Measurements from ENCODE around the gene CDH4. TPM values are rescaled to one million over a fixed set of nuclear protein-coding genes. Genes with fewer than 3 reads are reported as not detected.

Gene CDH4
- polyA plus RNA-seq, 1 donor (not counting 4 experiments of a cell fraction or from before 2014, with no cell fraction given), result 2.2 TPM

DNA sequence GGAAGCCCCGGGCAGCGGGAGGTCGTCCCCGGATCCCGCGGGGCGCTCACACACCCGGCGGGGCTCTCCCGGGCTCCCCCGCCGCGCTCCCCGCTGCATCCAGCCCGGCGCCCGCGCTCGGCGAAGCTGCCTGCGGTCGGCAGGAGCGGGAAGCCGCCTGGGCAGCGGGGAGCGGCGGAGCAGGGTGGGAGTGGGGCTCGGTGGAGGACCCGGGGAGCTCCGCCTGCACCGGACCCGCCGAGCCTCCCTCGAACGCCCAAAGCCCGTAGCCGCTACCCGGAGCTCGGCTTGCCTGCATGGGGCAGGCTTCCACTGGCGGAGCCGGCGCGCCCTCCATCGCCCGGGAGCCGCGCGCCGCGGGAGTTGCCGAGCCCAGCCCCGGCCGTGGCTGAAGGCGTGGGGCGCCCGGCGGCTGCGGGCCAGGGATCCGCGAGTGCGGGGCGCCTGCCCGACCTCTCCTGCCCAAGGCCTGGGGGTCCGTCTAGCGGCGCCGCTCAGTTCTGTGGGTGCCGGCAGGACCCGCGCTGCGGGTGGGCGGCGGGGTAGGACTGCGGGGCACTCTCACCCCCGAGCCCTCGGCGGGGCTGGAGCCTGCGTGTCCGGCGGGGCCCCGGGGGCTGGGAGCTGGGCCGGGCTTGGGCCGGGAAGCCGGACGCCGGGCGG, 671 bp downstream of the CDH4 start:
- Histone ChIP-seq H3K27me3 (ENCODE audit: control insufficient read depth, extremely low read depth, insufficient read depth, low read length) (peaks cover 36% of the 10 kb centered on the region), H3K4me2 (ENCODE audit: control insufficient read depth, extremely low read depth, insufficient read depth, low read depth, low read length) (peak overlapping the region; percentile 41), H3K9me1 (ENCODE audit: control insufficient read depth, extremely low read depth, insufficient read depth, low read length) (no peaks in the 10 kb centered on the region), H3K36me3 (ENCODE audit: control insufficient read depth in 2 of 2, extremely low read depth in 1 of 2, insufficient read depth in 2 of 2, low read length in 2 of 2) (peaks cover 8 to 15% of the 10 kb centered on the region in 2 experiments), H3K9ac (ENCODE audit: control insufficient read depth, extremely low read depth, insufficient read depth, low read length) (peak overlapping the region; percentile 72), H2AFZ (ENCODE audit: control insufficient read depth, low read length) (no peak overlapping the region), H3K4me3 (ENCODE audit: control insufficient read depth in 2 of 3, extremely low read depth in 1 of 3, insufficient read depth in 2 of 3, low read depth in 1 of 3, low read length in 3 of 3) (peak overlapping the region; percentile 56 to 86 (median 71)), H3K27ac (ENCODE audit: control insufficient read depth, insufficient read depth, low read length) (peak overlapping the region; percentile 43), H4K20me1 (ENCODE audit: control insufficient read depth, extremely low read depth, insufficient read depth, low read length) (no peaks in the 10 kb centered on the region), H3K4me1 (ENCODE audit: control insufficient read depth, extremely low read depth, insufficient read depth, low read length) (peaks cover 30% of the 10 kb centered on the region), H3K9me3 (ENCODE audit: control insufficient read depth, low read depth, low read length) (no peaks in the 10 kb centered on the region), H3K79me2 (ENCODE audit: control insufficient read depth, insufficient read depth, low read length) (peaks cover 22% of the 10 kb centered on the region)
- DNase-seq (ENCODE audit: low read depth, low spot score) (no peak), FAIRE-seq (no peak)
- dilution Hi-C loops (cut with MboI; ENCODE audit: extremely low pct_ligation_motif_present, low sequenced_read_pairs), result no loop called here
- peak in 1 of 3 experiments; percentile 24 for TF ChIP-seq CTCF (optimal IDR thresholded peaks at IDR 0.05 in 1 of 3, IDR thresholded peaks at IDR 0.05 in 1 of 3, conservative IDR thresholded peaks at IDR 0.05 in 1 of 3; ENCODE audit: extremely low read depth in 1 of 3, insufficient read depth in 2 of 3, low read length in 3 of 3)
- no peak for TF ChIP-seq EZH2 (IDR thresholded peaks at IDR 0.05; ENCODE audit: low read length)

DNA sequence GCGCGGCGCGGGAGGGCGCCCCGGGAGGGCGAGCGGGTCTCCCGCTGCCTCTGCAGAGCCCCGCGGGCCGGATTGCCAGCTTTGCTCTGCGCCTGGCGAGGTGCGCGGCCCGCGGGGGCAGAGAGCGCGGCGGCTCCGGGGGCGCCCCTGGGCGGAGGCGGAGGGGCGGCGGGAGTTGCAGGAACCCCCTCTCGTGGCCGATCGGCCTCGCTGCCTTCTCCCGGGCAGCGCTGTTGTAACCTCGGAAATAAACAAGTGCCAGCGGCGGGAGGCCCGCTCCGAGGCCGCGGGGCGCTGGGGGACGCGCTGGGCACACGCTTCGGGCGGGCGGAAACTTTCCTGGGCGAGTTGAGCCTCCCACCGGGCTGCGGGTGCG, 1.2 kb downstream of the CDH4 start:
- FAIRE-seq, result no peak
- Histone ChIP-seq H3K4me1 (ENCODE audit: control insufficient read depth, extremely low read depth, insufficient read depth, low read length) (peaks cover 30% of the 10 kb centered on the region), H3K9me3 (ENCODE audit: control insufficient read depth, low read depth, low read length) (no peaks in the 10 kb centered on the region), H3K36me3 (ENCODE audit: control insufficient read depth in 2 of 2, extremely low read depth in 1 of 2, insufficient read depth in 2 of 2, low read length in 2 of 2) (peaks cover 10 to 15% of the 10 kb centered on the region in 2 experiments), H3K4me2 (ENCODE audit: control insufficient read depth, extremely low read depth, insufficient read depth, low read depth, low read length) (peak overlapping the region; percentile 83), H2AFZ (ENCODE audit: control insufficient read depth, low read length) (peak overlapping the region; percentile 36), H3K9ac (ENCODE audit: control insufficient read depth, extremely low read depth, insufficient read depth, low read length) (peak overlapping the region; percentile 72), H3K9me1 (ENCODE audit: control insufficient read depth, extremely low read depth, insufficient read depth, low read length) (no peaks in the 10 kb centered on the region), H4K20me1 (ENCODE audit: control insufficient read depth, extremely low read depth, insufficient read depth, low read length) (no peaks in the 10 kb centered on the region), H3K79me2 (ENCODE audit: control insufficient read depth, insufficient read depth, low read length) (peaks cover 22% of the 10 kb centered on the region), H3K27ac (ENCODE audit: control insufficient read depth, insufficient read depth, low read length) (peak overlapping the region; percentile 43), H3K27me3 (ENCODE audit: control insufficient read depth, extremely low read depth, insufficient read depth, low read length) (peaks cover 31% of the 10 kb centered on the region), H3K4me3 (ENCODE audit: control insufficient read depth in 2 of 3, extremely low read depth in 1 of 3, insufficient read depth in 2 of 3, low read depth in 1 of 3, low read length in 3 of 3) (peak overlapping the region; percentile 56 to 86 (median 71))
- peak in 2 of 3 experiments; percentile 38 to 50 for TF ChIP-seq CTCF (optimal IDR thresholded peaks at IDR 0.05 in 1 of 3, IDR thresholded peaks at IDR 0.05 in 1 of 3, conservative IDR thresholded peaks at IDR 0.05 in 1 of 3; ENCODE audit: extremely low read depth in 1 of 3, insufficient read depth in 2 of 3, low read length in 3 of 3)
- no peak for TF ChIP-seq EZH2 (IDR thresholded peaks at IDR 0.05; ENCODE audit: low read length)
- no peak for DNase-seq (ENCODE audit: low read depth, low spot score)
- dilution Hi-C loops (cut with MboI; ENCODE audit: extremely low pct_ligation_motif_present, low sequenced_read_pairs), result no loop called here

Data from keratinocyte (primary cell).